GM21576 (cell line): ENCODE data around the gene BANF2.

Experiments
- ATAC-seq: cut with Tn5 transposase; IDR thresholded peaks from one replicate; pipeline ENCODE4 v1.9.1; 2021; ENCODE audit warnings: mild to moderate bottlenecking, moderate library complexity; ENCODE audit not compliant: unreplicated experiment

BANF2 gene

DNA sequence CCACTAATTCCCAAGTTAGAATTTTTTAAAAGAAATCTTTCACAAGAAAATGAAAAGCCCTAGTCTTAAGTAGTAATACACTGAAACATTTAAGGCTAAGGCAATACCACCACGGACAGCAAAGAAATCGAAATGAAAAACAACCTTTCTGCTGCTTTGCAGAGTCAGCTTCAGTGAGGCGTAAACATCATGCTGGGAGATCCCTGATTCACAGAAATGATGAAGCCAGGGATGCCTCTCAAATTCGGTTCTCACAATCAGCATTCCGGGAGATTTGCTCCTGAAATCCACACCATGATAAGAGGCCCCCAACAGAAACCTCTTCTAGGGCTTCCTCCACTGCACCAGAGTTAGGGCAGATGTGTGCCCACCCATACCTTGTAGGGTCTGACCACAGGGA, 36.3 kb upstream of the BANF2 start:
- no peak for ATAC-seq

DNA sequence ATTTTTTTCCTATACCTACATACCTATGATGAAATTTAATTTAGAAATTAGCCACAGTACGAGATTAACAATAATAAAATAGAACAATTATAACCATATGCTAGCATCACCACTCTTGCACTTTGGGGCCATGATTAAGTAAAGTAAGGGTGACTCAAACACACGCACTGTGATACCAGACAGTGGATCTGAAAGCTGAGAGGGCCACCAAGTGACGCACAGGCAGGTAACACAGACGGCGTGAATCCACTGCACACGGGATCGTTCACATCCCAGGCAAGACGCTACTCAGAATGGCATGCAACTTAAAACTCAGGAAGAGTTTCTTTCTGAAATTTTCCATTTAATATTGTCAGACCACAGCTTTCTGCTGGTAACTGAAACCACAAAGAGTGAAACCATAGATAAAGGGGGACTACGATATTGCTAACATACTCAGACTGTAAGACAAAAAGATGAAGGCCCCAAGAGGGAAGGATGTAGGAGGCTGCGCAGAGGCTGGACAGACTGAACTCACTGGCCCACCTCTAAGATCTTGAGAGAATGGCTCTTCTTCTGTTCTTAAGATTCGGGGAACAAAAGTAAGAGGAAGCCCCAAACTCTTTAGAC, 35.6 kb upstream of the BANF2 start:
- no peak for ATAC-seq

DNA sequence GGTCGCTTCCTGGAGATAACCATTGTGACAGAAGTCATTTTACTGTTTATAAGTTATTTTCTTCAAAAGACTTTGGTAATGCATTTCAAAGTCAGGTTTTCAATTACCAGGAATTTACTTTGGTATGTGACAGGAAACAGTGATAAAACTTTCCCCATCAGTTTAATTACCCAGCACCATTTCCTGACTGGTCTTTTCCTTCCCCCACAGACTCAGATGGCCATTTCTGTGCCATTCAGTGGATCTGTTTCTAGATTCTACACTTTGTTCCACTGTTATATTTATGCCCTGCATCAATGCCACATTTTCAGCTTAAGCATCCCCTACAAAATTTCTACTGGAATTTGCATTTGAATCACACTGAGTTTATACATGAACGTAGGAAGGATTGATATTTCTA, 34.0 kb upstream of the BANF2 start:
- ATAC-seq = no peak

DNA sequence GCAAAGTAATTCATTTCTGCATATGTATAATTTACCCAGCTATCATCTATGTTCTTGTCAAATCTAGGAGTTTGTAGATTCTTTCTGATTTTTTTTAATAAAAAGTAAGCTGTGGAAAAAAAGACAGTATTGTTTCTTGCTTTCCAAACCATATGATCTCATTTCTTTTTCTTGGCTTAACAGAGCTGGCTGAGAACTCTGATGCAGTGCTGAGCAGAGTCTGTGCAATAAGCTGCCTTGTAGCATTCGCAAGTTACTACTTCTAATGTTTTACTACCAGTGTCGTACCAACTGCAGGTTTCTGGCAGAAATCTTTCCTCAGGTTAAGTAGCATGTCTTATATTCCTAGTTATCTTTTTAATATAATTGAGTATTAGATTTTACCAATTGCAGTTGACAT, 33.3 kb upstream of the BANF2 start:
- ATAC-seq = no peak

DNA sequence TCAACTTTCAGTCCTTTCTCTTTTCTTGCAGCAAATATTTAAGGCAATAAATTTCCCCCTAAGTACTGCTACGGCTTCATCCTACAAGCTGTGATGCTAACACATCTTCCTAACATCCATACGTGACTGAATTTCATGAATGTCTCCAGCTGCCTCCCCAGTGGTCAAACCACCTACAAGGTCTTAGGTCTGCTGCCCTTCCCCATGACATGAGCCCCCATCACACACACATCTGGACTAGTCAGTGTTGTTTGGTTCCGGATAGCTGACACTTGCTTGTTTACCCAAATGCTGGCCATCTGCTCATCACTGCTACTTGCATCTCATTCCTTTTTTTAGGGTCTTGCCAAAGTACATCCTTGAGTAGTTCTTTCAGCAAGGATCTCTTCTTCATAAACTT, 32.3 kb upstream of the BANF2 start:
- ATAC-seq = no peak

DNA sequence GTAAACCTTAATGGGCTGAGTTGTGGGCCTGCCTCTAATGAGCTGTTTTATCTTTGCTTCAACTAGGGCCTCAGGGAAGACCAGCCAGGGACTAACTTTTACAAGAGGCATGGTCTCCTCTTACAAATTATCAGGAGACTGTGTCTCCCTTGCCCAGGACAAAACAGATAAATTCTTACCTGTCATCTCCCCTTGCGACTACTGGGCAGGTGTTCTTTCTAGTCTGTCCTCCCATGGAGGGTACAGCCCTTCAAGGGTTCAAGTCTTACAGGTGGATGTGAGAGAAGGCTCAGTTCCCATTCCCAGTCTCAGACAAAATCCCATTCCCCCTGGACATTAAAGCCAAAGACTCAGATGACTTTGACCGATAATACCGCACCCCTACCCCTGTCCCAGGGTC, 31.3 kb upstream of the BANF2 start:
- ATAC-seq = no peak

DNA sequence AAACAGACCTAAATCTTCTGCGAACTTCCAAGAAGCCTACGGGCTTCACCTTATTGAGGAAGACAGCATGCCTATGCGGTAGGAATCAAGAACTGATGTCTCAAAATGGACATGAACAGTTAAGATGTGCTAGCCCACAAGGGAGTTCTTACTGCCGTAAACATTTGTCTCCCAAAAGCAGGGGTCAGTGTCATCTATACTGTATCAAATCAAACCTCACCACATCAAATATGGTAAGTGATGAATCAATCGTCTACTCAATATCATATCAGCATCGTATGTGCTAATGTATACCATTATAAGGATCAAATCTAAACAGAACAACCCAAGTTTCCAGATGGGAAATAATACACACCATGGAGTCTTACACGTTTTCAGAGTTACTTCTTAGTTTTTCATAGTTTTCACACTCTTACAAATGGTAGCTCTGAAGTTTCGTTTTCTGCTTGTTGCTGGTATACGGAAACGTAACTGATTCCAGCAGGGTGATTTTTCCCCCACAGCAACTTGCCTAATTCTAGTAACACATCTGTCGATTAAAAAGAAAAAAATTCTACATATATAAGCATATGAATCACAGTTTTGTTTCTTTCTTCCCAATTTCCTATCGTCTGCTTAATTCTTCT, 30.3 kb upstream of the BANF2 start:
- no peak for ATAC-seq

DNA sequence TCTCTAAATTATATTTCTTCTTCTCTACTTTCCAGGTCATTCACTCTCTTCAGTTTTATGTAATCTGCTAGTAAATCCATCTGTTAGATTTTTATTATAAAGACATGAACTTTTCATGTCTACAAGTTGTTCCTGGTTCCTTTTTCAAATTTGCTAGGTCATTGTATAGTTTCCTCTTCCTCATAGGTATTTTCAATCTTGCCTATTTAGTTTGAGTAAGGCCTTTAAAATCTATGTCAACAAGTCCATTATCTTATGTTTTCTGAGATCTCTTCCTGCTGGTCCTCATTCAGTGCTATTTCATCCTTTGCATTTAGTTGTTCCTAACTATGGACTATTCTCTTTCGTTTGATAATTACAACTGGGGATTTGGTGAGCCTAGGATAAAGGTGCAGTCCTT, 28.8 kb upstream of the BANF2 start:
- ATAC-seq = no peak

DNA sequence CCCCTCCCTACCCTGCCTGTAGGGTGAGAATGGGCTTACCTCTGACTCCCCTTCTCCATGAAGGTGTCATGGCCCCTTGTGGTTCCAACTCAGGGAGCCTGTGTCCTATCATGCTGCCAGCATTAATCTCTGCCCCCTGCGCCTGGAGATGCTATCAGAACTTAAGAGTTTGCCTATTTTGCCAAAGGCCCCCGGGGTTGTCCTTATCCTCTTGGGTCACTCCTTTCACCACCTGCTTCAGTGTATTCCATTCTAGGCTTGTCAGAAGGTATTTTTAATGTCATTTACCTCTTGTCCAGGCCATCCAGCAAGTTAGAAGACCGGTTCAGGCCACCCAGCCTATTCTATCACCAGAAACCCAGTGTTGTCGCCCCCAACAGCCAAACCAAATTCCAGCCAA, 28.2 kb upstream of the BANF2 start:
- no peak for ATAC-seq

DNA sequence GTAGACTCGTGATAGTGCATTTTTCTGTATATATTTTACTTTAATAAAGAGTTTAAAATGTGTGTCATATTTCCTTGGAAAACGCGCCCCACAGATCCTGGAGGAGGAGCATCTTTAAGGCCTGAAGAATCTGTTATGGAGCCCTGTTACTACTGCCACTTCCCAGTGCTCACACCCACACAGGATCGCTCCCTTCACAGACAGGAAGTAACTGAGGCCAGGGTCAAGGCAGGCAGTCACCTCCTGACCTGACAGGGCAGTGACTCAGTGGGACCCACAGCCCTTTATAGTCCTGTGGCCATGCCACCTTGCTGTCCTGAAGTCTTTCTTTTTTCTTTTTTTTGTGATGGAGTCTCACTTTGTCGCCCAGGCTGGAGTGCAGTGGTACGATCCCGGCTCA, 26.7 kb upstream of the BANF2 start:
- no peak for ATAC-seq

DNA sequence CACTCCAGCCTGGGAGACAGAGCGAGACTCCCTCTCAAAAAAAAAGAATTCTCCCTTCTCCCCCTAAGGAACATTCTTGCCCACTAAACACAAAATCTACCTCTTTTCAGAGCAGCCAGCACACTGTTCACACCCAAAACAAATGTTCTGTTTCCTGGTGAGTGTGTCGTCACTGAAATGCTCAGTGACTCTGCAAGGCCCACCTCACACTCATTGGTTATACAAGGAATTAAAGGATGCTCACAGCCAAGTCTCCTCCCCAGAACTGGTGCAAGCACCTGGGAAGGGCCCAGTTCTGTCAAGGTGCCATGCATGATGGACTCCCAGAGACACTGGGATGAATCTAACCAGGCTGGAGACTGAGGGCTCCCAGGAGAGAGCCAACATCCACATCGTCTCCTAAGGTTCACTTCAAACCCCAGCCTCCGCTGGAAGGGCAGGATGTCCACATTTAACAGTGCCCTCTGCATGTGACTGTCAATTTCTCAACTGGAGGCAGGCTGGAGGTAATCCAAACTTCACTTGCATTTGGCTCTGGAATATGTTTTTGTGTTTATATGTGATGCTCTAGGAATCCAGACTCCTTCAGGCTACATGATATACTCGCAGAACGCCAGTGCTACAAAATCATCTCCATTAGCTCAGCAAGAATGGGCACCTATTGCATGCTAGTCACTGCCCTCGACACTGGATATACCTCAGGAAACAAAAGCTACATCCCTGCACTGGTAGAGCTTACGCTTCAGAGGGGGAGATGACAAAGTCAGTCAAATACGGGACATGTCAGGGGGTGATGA, 24.8 kb upstream of the BANF2 start:
- ATAC-seq = no peak

DNA sequence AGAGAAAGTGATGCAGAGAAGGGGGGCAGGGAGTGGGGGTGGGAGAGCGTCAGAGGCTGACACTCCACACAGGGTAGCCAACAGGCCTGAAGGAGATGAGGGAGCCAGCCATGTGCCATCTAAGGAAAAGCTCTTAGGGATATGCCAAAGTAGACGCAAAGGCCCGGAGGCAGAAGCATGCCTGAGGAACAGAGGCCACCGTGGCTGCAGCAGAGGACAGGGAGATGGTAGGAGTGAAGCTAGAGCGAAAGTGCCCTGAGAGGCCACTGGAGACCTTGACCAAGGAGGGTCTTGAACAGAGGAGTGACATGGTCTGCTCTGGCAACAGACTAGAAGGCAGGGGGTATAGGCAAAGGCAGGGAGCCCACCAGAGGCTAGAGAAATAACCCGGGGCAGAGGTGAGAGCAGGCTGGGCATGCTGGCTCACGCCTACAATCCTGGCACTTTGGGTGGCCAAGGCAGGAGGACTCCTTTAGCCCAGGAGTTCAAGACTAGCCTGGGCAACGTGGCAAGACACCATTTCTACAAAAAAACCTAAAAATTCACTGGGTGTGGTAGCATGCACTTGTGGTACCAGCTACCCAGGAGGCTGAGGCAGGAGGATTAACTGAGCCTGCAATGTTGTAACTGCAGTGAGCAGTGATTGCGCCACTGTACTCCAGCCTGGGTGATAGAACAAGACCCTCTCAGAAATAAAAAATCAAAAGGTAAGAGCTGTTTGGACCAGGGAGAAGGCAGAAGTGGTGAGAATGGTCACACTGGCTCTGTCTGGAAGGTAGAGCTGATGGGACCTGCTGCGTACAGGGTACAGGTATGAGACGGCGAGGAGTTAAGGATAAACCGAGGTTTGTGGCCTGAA, 24.0 kb upstream of the BANF2 start:
- ATAC-seq = no peak

DNA sequence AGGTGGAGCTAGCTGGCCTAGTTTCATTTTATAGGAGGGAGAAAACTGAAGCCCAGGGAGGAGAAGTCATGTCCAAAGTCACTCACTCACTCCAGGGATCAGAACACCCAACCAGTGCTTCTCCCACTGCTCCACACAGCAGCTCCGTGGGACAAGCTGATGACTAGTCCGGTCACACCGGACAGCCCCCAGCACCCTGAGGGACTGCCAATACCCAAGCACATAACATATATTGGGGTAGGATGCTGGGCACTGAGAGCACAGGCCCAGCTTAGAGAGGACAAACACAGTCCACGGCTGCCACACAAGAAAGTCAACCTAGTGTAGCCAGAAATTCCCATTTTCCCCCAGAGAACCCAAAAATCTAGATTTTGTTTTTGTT, 23.4 kb upstream of the BANF2 start:
- no peak for ATAC-seq

DNA sequence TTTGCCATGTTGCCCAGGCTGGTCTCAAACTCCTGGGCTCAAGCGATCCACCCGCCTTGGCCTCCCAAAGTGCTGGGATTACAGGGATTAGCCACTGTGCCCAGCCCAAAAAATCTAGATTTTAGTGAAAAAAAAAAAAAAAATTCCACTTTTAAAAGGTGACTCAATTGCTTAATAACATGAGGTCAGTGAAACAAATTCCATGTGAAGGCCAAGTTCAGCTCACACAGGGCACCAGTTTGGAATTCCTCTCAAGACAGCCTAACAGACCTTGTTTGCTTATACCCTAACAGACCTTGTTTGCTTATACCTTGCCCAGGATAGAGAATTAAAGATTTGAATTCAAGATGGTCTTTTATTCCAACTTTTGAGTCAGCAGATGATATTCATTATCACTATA, 22.8 kb upstream of the BANF2 start:
- ATAC-seq = no peak

DNA sequence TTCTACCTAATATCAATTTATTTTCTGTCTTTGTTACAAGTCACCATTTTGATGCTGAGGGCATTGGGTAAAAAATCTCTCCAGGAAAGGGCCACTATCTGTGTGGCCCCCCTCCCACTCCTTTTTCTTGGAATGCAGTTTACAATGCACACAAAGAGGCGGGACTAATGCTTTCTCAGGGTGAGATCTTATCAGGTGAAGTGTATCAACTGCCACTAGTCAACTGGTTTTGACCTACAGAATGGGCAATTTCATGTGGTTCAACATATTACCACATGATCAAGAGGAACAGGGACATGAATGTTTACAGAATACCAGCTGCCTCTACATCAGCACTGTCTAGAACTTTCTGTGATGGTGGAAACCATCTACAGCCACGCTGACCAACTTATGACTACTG, 21.5 kb upstream of the BANF2 start:
- ATAC-seq = no peak

DNA sequence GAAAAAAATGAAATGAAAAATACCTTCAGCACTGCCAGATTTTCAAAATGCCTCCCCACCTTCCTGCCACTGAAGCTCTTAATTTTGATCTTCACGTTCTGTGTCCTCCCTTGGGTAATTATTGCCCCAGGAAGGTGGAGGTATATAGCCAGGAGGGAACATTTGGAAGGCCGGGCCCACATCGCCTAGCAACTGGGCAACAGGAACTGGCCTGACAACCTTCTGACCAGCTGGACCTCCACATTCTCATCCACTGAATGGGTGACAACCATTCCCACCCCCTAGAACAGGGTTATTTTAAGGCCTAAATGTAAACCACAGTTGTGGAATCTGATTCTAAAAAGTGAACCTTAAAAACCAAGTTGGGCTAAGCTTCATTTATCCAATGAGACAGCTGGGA, 20.9 kb upstream of the BANF2 start:
- no peak for ATAC-seq

DNA sequence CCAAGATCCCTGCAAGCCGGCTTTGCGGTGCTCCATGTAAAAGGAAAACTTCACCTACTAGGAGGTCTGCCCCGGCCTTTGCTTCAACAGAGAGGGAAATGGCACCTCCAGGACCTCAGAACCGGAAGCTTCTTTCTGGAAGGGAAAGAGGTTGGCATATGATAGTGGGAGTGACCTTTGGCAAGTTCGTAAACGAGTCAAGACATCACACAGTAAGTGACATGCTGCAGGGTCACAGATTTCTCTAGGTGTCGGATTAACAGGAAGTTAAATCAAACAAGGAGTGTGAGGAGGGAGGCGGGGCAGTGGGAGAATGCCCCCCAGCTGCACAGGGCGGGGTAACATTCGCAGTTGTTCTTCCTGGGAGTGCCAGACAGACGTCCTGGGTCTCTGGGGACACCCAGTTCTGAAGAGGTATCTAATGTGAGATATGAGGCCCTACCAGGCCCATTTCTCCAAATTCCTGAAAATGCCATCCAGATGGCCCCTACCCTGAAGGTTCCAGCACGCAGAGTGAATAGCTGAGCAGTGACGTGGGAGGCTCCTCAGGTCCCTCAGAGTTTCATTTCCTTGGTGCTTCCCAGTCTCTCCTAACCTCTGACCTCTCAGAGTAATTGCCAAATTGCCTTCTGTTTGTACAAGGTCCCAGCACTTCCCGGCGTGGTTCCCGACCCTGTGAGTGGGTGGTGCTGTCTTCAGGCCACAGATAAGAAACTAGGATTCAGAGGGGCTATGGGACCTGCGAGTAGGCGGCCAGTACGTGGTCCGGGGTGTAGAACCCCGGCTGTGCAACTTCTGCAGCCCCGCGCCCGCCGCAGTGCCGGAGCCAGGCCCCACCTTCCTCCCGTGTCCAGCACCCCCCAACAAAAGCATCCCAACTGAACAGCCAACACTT, 19.6 kb upstream of the BANF2 start:
- no peak for ATAC-seq

DNA sequence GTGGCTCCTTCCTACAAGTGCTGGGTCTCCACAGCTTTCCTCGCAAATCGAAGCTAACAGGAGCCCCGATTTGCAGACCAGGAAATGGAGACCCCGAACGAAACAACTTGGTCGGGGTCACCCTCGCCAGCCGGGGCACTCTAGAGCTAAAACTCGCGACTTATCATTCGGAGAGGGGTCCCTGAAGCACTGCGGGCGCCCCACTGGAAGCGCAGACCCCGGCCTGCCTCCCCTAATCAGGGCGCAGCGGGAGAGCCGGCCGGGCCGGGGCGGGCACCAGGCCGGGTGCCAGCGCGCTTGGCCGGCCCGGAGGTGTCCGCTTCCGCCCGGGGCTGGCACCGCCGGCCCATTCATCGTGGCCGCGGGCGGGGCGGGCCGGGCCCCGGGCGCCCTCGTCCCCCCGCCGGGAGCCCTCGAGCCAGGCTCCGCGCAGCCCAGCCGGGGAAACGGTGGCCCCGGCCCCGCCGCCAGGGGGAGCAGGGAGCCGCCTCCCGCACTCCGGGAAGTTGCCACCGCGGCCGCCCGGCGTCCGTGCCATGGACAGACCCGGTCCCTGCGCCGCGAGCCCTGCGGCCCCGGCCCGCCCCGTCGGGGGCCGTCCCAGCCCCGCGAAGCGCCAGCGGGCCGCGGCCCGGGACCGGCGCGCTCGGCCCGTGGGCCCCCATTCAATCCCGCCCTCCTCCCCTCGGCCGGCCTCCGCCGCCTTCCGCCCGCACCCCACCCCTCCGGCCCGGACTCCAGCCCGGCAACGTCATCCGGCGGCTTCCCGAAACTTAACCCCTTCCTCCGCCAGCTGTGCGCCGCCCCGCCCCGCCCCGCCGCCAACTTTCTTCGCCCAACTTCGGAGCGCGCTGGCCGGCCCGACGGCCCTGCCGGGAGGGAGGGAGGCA, 18.7 kb upstream of the BANF2 start:
- peak; percentile 30 for ATAC-seq

DNA sequence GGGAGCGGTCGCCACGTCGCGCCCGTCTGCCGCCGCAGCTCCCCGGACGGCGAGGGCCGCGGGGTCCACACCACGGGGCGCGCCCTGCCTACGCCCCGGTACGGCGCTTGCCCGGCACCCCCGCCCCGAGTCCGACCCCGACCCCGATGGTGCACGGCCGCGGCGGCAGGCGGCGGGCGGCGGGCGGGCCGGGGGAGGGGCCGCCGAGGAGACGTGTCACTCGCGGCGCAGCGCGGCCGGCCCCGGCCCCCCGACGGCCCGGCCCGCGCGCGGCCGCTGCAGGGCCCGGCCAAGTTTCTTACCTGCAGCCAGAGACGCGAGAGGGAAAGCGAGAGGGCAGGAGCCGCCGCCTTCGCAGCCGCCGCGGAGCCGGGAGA, 18.1 kb upstream of the BANF2 start:
- peak; percentile 5 for ATAC-seq
